ENCODE data around the gene C22orf31.

C22orf31 gene

GRCh38 chr22:29109822-29110221, 48.2 kb upstream of the C22orf31 start:
- H3K27ac ChIP-seq (ENCODE audit: extremely low read depth, low read depth, low read length): no peak overlapping the region
- POLR2A ChIA-PET: no interaction called here
- H3K9me3 ChIP-seq (ENCODE audit: control insufficient read depth, insufficient read depth, low read depth, low read length): no peaks in the 10 kb centered on the region
- H3K36me3 ChIP-seq (ENCODE audit: control insufficient read depth in 2 of 2, insufficient read depth in 1 of 2, low read length in 2 of 2): no peaks in the 10 kb centered on the region
- CTCF ChIA-PET: no interaction called here
- H3K4me3 ChIP-seq (ENCODE audit: low read depth, low read length): no peak overlapping the region
- peak; percentile 42; the same call in 1 of the 2 replicates for TF ChIP-seq ZBTB48 (tag by site-specific recombination; IDR thresholded peaks at IDR 0.05)
- 0 out of 2 replicates have a peak, but pooled peaks have one; percentile 17 for TF ChIP-seq FEZF1 (tag by site-specific recombination; IDR thresholded peaks at IDR 0.05)
- TF ChIP-seq ZNF140 (tag by site-specific recombination; IDR thresholded peaks at IDR 0.05): no peak
- no peak for TF ChIP-seq ZNF544 (tag by site-specific recombination; IDR thresholded peaks at IDR 0.05)
- TF ChIP-seq ZIC2 (tag by site-specific recombination; IDR thresholded peaks at IDR 0.05): peak; percentile 18; the same call in 1 of the 2 replicates
- TF ChIP-seq TRIM28 (IDR thresholded peaks at IDR 0.05; ENCODE audit: borderline replicate concordance, low read length): peak; percentile 93
- peak; percentile 42; the same call in 1 of the 2 replicates for TF ChIP-seq PRDM6 (tag by site-specific recombination; IDR thresholded peaks at IDR 0.05)
- TF ChIP-seq EGR2 (tag by site-specific recombination; IDR thresholded peaks at IDR 0.05; ENCODE audit: low read depth): no peak
- peak; percentile 44; the same call in 1 of the 2 replicates for TF ChIP-seq OSR2 (tag by site-specific recombination; IDR thresholded peaks at IDR 0.05)
- peaks cover 8% of the 10 kb centered on the region; the same call in 1 of the 2 replicates for H3K4me1 ChIP-seq (ENCODE audit: control insufficient read depth, insufficient read depth, low read length)

DNA sequence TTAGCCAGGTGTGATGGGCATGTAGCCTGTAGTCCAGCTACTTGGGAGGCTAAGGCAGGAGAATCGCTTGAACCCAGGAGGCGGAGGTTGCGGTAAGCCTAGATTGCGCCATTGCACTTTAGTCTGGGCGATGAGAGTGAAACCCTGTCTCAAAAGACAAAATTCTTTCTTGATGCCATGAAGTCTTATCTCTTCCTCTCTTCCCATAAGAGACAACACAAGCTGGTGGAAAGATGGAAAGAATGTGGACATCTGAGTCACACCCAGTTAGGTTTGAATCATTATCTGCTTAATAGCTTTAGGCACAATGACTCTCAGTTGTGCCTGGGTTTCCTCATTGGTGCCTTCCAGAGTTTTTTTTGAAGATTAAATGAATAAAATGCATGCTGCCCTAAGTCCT, 46.5 kb upstream of the C22orf31 start:
- TF ChIP-seq ZNF394 (tag by site-specific recombination; IDR thresholded peaks at IDR 0.05; ENCODE audit: borderline replicate concordance) (no peak), ZNF621 (tag by site-specific recombination; IDR thresholded peaks at IDR 0.05) (no peak), ZNF174 (tag by site-specific recombination; IDR thresholded peaks at IDR 0.05) (no peak), MYNN (tag by site-specific recombination; IDR thresholded peaks at IDR 0.05; ENCODE audit: borderline replicate concordance) (no peak)
- CTCF ChIA-PET: interaction anchor here (1.6 kb wide), 1 partner anchor 46 kb away, joined by 4 read pairs; no protein-coding TSS in a partner anchor
- POLR2A ChIA-PET: no interaction called here
- no peaks in the 10 kb centered on the region for H3K9me3 ChIP-seq (ENCODE audit: control insufficient read depth, insufficient read depth, low read depth, low read length)
- H3K4me1 ChIP-seq (ENCODE audit: control insufficient read depth, insufficient read depth, low read length): peaks cover 8% of the 10 kb centered on the region; the same call in 1 of the 2 replicates
- H3K27ac ChIP-seq (ENCODE audit: extremely low read depth, low read depth, low read length): no peak overlapping the region
- peaks cover 0 to 2% of the 10 kb centered on the region in 2 experiments; a peak in 2 of 3 replicates for H3K36me3 ChIP-seq (ENCODE audit: control insufficient read depth in 2 of 2, insufficient read depth in 1 of 2, low read length in 2 of 2)
- H3K4me3 ChIP-seq (ENCODE audit: low read depth, low read length): no peak overlapping the region

DNA sequence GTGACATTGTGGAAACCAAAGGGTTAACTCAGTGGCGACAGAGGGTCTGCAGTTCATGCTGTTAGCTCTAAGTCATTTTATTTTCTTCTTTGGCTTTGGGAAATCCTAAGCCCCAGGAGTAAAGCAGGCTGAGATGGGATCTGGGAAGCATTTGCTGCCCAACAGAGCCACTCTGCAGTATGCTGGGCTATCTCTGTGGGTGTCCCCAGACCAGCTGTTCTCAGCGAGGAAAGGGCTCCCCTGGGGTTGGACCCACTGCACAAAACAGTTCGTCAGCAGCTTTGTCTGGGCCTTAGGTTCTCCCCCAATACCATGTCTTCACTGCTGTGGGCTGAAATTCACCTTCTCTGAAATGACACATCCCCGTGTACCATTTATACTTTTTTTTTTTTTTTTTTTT, 45.2 kb upstream of the C22orf31 start:
- no peak overlapping the region for H3K4me3 ChIP-seq (ENCODE audit: low read depth, low read length)
- no peaks in the 10 kb centered on the region for H3K9me3 ChIP-seq (ENCODE audit: control insufficient read depth, insufficient read depth, low read depth, low read length)
- ChIA-PET POLR2A (interaction anchor here (1.2 kb wide), 1 partner anchor 11 kb away, joined by 3 read pairs; no protein-coding TSS in a partner anchor), CTCF (interaction anchor here (0.9 to 2.1 kb wide), 2 partner anchors 13 to 47 kb away, joined by 3 to 16 read pairs; no protein-coding TSS in a partner anchor)
- no peak overlapping the region for H3K27ac ChIP-seq (ENCODE audit: extremely low read depth, low read depth, low read length)
- TF ChIP-seq ZBTB21 (tag by site-specific recombination; IDR thresholded peaks at IDR 0.05) (no peak), EGR2 (tag by site-specific recombination; IDR thresholded peaks at IDR 0.05; ENCODE audit: low read depth) (no peak), FEZF1 (tag by site-specific recombination; IDR thresholded peaks at IDR 0.05) (no peak), ZNF843 (tag by site-specific recombination; IDR thresholded peaks at IDR 0.05) (no peak), ZNF704 (tag by site-specific recombination; IDR thresholded peaks at IDR 0.05) (no peak), ZIC2 (tag by site-specific recombination; IDR thresholded peaks at IDR 0.05) (peak; percentile 93)
- peaks cover 8% of the 10 kb centered on the region; the same call in 1 of the 2 replicates for H3K4me1 ChIP-seq (ENCODE audit: control insufficient read depth, insufficient read depth, low read length)
- peaks cover 0 to 3% of the 10 kb centered on the region in 2 experiments; a peak in 2 of 3 replicates for H3K36me3 ChIP-seq (ENCODE audit: control insufficient read depth in 2 of 2, insufficient read depth in 1 of 2, low read length in 2 of 2)
